IPS-20b (cell line): Measurements from ENCODE around the gene PCDHGA8.

Experiments used
- H3K27ac ChIP-seq: one replicate; pipeline ENCODE4 v1.5.1; 2013; ENCODE audit warnings: low read length
- H3K27me3 ChIP-seq: 2 replicates; pipeline ENCODE4 v1.6.1; 2013; ENCODE audit warnings: mild to moderate bottlenecking, low read length, inconsistent platforms; ENCODE audit not compliant: insufficient read depth
- H3K36me3 ChIP-seq: 2 replicates; pipeline ENCODE4 v1.6.1; 2013; ENCODE audit warnings: low read depth, mild to moderate bottlenecking, inconsistent platforms, low read length, moderate library complexity; ENCODE audit not compliant: insufficient read depth
- H3K4me1 ChIP-seq: 2 replicates; pipeline ENCODE4 v1.6.1; 2013; ENCODE audit warnings: mild to moderate bottlenecking, control low read depth, inconsistent platforms, low read length, moderate library complexity; ENCODE audit not compliant: insufficient read depth
- H3K4me3 ChIP-seq: 2 replicates; pipeline ENCODE4 v1.5.1; 2013; ENCODE audit warnings: mild to moderate bottlenecking, low read length, inconsistent platforms
- H3K9ac ChIP-seq: 2 replicates; pipeline ENCODE4 v1.6.1; 2013; ENCODE audit warnings: low read depth, mild to moderate bottlenecking, inconsistent platforms, low read length, moderate library complexity
- H3K9me3 ChIP-seq: 2 replicates; pipeline ENCODE4 v1.6.1; 2013; ENCODE audit warnings: mild to moderate bottlenecking, low read depth, low read length, inconsistent platforms; ENCODE audit not compliant: insufficient read depth

The PCDHGA8 gene

DNA sequence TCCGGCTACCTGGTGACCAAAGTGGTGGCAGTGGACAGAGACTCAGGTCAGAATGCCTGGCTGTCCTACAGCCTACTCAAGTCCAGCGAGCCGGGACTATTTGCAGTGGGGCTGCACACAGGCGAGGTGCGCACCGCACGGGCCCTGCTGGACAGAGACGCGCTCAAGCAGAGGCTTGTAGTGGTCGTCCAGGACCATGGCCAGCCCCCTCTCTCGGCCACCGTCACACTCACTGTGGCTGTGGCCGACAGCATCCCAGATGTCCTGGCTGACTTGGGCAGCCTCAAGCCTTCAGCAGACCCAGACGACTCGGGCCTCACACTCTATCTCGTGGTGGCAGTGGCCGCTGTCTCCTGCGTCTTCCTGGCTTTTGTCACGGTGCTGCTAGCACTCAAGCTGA, 35.5 kb upstream of the PCDHGA8 start:
- no peaks in the 10 kb centered on the region; the same call in 1 of the 2 replicates for H3K36me3 ChIP-seq
- H3K9me3 ChIP-seq, result peaks cover 70% of the 10 kb centered on the region
- H3K27me3 ChIP-seq, result no peaks in the 10 kb centered on the region
- no peaks in the 10 kb centered on the region for H3K4me1 ChIP-seq
- no peak overlapping the region for H3K27ac ChIP-seq
- no peak overlapping the region for H3K9ac ChIP-seq
- H3K4me3 ChIP-seq, result no peak overlapping the region

DNA sequence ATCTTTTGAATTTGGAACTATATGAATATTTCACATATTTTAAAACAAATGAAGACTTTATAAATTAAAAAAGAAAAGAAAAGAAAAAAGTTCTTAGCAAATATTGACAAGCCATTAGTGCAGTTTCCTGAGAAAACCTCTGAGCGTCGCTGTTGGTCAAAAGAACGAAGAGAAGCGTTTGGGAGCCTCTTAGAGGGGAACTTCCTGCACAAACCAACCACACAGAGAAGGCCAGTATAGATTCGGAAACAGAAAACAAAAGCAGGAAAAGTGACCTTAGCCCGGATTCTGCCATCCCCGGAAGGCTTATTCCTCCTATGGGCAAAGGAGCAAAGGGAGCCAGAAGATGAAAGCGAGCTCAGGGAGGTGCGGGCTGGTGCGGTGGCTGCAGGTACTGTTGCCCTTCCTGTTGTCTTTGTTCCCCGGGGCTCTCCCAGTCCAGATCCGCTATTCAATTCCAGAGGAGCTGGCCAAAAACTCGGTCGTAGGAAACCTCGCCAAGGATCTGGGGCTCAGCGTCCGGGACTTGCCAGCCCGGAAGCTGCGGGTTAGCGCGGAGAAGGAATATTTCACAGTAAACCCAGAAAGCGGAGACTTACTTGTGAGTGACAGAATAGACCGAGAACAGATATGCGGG, 32.5 kb upstream of the PCDHGA8 start, which contains the start of gene PCDHGB2:
TSS of gene PCDHGB2 (plus strand) at position 205 of the 637 bp plus-strand sequence. CDS start at position 347, 142 bp downstream.
- Histone ChIP-seq H3K36me3 (no peaks in the 10 kb centered on the region; the same call in 1 of the 2 replicates), H3K9me3 (peaks cover 76% of the 10 kb centered on the region), H3K9ac (no peak within 1 kb of the TSS), H3K27ac (no peak within 1 kb of the TSS), H3K4me3 (peak within 1 kb of the TSS; percentile 44; the same call in 1 of the 2 replicates), H3K27me3 (no peaks in the 10 kb centered on the region), H3K4me1 (no peaks in the 10 kb centered on the region)

DNA sequence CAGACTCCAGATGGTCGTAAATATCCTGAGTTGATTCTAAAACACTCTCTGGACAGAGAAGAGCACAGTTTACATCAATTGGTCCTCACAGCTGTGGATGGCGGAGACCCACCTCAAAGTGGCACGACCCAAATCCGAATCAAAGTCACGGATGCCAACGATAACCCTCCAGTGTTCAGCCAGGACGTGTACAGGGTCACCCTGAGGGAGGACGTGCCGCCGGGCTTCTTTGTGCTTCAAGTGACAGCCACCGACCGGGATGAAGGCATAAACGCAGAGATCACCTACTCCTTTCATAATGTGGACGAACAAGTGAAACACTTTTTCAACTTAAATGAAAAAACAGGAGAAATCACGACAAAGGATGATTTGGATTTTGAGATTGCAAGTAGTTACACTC, 31.7 kb upstream of the PCDHGA8 start:
- H3K9me3 ChIP-seq, result peaks cover 76% of the 10 kb centered on the region
- H3K27me3 ChIP-seq, result no peaks in the 10 kb centered on the region
- no peak overlapping the region for H3K27ac ChIP-seq
- H3K9ac ChIP-seq, result no peak overlapping the region
- H3K4me1 ChIP-seq, result no peaks in the 10 kb centered on the region
- H3K36me3 ChIP-seq, result no peaks in the 10 kb centered on the region; the same call in 1 of the 2 replicates
- H3K4me3 ChIP-seq, result no peak overlapping the region

DNA sequence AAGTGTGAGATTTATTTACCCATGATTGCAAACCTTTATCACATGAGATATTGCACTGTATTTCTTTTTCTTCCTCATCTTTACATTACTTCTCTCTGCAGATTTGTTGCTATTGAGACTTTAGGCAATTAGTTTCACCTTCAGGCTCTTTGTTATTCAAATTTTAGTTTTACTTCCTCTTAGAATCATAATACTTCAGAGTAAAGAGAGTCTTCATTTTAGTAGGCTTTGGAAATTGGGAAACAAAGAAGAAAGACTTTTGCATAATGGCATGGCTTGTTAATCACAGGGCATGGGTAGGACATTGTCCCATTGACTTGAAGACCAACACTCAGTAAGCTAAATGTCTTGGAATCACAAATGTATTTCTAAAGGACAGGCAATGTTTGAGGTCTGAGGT, 29.7 kb upstream of the PCDHGA8 start:
- Histone ChIP-seq H3K27ac (no peak overlapping the region), H3K4me1 (no peaks in the 10 kb centered on the region)

DNA sequence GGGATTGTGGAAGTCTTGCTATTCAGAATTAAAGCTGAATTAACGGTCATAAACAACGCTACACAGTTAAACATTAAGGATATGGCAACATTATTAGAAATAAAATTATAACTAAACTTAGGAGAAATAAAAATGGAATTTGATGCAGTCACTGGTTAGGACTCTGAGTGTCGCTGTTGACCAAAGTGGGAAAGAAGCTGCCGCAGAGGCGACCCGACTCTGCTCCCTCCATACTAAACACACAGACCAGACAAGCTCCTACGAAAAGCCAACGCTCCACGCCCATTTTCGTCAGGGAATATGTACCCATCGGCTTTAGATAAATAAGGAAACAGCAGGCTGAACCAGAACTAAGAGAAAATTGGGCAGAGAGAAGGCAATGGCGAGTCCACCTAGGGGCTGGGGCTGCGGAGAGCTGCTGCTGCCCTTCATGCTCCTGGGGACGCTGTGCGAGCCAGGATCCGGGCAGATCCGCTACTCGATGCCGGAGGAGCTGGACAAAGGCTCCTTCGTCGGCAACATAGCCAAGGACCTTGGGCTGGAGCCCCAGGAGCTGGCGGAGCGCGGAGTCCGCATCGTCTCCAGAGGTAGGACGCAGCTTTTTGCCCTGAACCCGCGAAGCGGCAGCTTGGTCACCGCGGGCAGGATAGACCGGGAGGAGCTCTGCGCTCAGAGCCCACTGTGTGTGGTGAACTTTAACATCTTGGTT, 28.3 kb upstream of the PCDHGA8 start, which contains the start of gene PCDHGA5:
TSS of gene PCDHGA5 (plus strand) at position 211 of the 709 bp plus-strand sequence. CDS start at position 380, 169 bp downstream.
- H3K27ac ChIP-seq, result no peak within 1 kb of the TSS
- no peak within 1 kb of the TSS for H3K9ac ChIP-seq
- peaks cover 68% of the 10 kb centered on the region for H3K9me3 ChIP-seq
- H3K4me1 ChIP-seq, result no peaks in the 10 kb centered on the region
- H3K4me3 ChIP-seq, result 0 out of 2 replicates have a peak within 1 kb of the TSS, but pooled peaks have one; percentile 23
- H3K36me3 ChIP-seq, result no peaks in the 10 kb centered on the region; the same call in 1 of the 2 replicates
- no peaks in the 10 kb centered on the region for H3K27me3 ChIP-seq

More for the DNA sequence above, 29.7 kb upstream of the PCDHGA8 start:
- no peaks in the 10 kb centered on the region; the same call in 1 of the 2 replicates for H3K36me3 ChIP-seq
- H3K9me3 ChIP-seq, result peaks cover 75% of the 10 kb centered on the region
- peak overlapping the region; percentile 23; the same call in 1 of the 2 replicates for H3K4me3 ChIP-seq
- H3K27me3 ChIP-seq, result no peaks in the 10 kb centered on the region
- H3K9ac ChIP-seq, result no peak overlapping the region

DNA sequence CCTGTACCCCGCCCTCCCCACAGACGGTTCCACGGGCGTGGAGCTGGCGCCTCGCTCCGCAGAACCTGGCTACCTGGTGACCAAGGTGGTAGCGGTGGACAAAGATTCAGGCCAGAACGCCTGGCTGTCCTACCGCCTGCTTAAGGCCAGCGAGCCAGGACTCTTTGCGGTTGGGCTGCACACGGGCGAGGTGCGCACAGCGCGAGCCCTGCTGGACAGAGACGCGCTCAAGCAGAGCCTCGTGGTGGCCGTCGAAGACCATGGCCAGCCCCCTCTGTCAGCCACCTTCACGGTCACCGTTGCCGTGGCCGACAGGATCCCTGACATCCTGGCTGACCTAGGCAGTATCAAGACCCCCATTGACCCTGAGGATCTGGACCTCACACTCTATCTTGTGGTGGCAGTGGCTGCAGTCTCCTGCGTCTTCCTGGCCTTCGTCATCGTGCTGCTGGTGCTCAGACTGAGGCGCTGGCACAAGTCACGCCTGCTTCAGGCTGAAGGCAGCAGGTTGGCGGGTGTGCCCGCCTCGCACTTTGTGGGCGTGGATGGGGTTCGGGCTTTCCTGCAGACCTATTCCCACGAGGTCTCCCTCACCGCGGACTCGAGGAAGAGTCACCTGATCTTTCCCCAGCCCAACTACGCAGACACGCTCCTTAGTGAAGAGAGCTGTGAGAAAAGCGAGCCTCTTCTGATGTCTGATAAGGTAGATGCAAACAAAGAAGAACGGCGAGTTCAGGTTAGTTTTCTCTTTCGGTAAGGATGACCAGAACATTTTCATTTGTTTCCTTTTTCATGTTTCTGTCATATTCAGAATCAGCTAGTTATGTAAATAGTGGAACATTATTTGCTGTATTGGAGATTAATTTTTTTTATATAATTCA, 26.2 kb upstream of the PCDHGA8 start:
- peaks cover 69% of the 10 kb centered on the region for H3K9me3 ChIP-seq
- no peaks in the 10 kb centered on the region; the same call in 1 of the 2 replicates for H3K36me3 ChIP-seq

DNA sequence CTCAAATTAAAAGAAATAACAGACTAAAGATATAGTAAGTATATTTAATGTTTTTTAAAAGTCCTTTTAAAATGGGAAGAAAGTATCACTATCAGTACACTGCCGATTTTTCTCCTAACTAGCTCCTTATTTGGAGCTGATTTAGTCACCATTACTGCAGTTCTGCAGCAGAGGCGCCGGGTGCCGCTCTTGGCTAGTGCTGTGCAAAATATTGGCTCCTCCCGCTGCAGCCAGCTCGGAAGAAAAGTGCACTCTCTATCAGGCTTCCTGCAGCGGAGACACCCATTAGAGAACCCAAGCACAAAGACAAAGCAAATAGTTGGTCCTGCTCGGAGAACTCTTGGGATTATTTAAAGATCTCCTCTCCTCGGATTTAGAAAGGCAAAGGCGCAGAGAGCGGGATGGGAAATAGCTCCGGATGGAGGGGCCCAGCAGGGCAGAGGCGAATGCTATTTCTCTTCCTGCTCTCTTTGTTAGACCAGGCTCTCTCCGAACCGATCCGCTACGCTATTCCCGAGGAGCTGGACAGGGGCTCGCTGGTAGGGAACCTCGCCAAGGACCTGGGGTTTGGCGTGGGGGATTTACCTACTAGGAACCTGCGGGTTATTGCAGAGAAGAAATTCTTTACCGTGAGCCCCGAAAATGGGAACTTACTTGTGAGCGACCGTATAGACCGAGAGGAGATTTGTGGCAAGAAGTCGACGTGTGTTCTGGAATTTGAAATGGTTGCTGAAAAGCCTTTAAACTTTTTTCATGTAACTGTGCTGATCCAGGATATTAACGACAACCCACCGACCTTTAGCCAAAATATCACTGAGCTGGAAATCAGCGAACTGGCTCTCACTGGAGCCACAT, 22.2 kb upstream of the PCDHGA8 start, which contains the start of gene PCDHGB3:
TSS of gene PCDHGB3 (plus strand) at position 249 of the 855 bp plus-strand sequence. CDS start at position 402, 153 bp downstream.
- H3K27me3 ChIP-seq, result no peaks in the 10 kb centered on the region
- H3K9me3 ChIP-seq, result peaks cover 73% of the 10 kb centered on the region
- H3K4me3 ChIP-seq, result no peak within 1 kb of the TSS; the same call in 1 of the 2 replicates
- no peaks in the 10 kb centered on the region; the same call in 1 of the 2 replicates for H3K36me3 ChIP-seq
- no peaks in the 10 kb centered on the region for H3K4me1 ChIP-seq
- no peak within 1 kb of the TSS for H3K27ac ChIP-seq
- H3K9ac ChIP-seq, result no peak within 1 kb of the TSS

More for the DNA sequence above, 26.2 kb upstream of the PCDHGA8 start:
- H3K27me3 ChIP-seq, result no peaks in the 10 kb centered on the region
- no peak overlapping the region for H3K4me3 ChIP-seq
- H3K27ac ChIP-seq, result no peak overlapping the region
- no peak overlapping the region for H3K9ac ChIP-seq
- no peaks in the 10 kb centered on the region for H3K4me1 ChIP-seq

DNA sequence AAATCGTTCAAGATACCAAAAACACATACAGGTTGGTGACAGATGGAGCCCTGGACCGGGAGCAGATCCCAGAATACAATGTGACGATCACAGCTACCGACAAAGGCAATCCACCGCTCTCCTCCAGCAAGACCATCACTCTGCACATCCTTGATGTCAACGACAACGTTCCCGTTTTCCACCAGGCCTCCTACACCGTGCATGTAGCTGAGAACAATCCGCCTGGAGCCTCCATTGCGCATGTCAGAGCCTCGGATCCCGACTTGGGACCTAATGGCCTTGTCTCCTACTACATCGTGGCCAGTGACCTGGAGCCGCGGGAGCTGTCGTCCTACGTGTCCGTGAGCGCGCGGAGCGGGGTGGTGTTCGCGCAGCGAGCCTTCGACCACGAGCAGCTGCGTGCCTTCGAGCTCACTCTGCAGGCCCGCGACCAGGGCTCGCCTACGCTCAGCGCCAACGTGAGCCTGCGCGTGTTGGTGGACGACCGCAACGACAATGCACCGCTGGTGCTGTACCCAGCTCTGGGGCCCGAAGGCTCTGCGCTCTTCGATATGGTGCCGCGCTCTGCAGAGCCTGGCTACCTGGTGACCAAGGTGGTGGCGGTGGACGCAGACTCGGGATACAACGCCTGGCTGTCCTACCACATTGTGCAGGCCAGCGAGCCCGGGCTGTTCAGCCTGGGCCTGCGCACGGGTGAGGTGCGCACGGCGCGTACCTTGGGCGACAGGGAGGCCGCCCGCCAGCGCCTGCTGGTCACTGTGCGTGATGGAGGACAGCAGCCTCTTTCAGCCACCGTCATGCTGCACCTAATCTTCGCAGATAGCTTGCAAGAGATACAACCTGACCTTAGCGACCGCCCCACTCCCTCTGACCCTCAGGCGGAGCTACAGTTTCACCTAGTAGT, 20.6 kb upstream of the PCDHGA8 start:
- Histone ChIP-seq H3K4me3 (no peak overlapping the region; the same call in 1 of the 2 replicates), H3K9me3 (peaks cover 67% of the 10 kb centered on the region), H3K36me3 (no peaks in the 10 kb centered on the region), H3K9ac (no peak overlapping the region), H3K4me1 (no peaks in the 10 kb centered on the region), H3K27ac (no peak overlapping the region), H3K27me3 (no peaks in the 10 kb centered on the region)

DNA sequence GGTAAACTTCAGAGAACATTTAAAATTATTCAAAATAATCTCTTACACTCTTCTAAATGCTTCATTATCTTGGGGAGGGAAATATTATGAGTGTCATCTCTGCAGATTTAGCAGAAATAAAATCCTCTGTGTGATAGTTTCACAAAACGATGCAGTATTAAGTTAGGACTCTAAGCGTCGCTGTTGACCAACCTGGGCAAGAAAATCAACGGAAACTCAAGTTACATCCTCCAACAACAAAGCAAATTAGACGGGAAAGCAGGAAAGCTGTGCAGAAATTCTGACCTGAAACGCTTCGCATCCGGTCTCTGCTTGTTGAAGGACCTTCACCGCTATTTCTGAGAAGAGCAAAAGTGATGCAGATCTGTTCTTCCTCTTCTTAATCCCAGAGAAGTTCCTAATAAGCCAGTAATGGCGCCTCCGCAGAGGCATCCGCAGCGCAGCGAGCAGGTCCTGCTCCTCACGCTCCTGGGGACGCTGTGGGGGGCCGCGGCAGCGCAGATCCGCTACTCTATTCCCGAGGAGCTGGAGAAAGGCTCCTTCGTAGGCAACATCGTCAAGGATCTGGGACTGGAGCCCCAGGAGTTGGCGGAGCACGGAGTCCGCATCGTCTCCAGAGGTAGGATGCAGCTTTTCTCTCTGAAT, 18.6 kb upstream of the PCDHGA8 start, which contains the start of gene PCDHGA6:
TSS of gene PCDHGA6 (plus strand) at position 219 of the 645 bp plus-strand sequence. CDS start at position 412, 193 bp downstream.
- Histone ChIP-seq H3K9ac (no peak within 1 kb of the TSS), H3K4me3 (no peak within 1 kb of the TSS), H3K36me3 (no peaks in the 10 kb centered on the region), H3K9me3 (peaks cover 74% of the 10 kb centered on the region), H3K27me3 (no peaks in the 10 kb centered on the region), H3K27ac (no peak within 1 kb of the TSS), H3K4me1 (no peaks in the 10 kb centered on the region)
